ENCODE results near the gene ADCY10.

Gene ADCY10

DNA sequence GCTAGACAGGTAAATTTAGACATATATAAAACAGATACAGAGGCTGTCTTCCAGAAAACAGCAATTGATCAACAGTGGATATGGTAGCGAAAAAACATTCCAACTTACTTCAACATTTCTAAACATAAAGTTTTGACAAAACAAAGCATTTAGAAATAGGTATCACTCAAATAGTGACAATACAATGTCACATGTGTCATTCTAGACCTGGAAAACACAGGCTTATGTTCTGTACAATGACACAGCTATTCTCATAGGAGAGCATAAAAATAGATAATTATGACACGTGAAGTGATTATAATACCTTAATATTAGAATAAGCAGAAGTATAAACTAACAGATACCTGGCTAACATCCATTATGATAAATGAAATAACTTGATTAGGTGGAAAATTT is 14.5 kb upstream of the ADCY10 start:
- H3K4me2 ChIP-seq (ENCODE audit: low read length), result no peak overlapping the region
- H3K27me3 ChIP-seq (ENCODE audit: insufficient read depth, low read length), result no peaks in the 10 kb centered on the region
- H3K36me3 ChIP-seq (ENCODE audit: insufficient read depth, low read length), result peaks cover 11% of the 10 kb centered on the region; the same call in 1 of the 2 replicates
- peaks cover 25% of the 10 kb centered on the region for H3K4me1 ChIP-seq (ENCODE audit: insufficient read depth, low read length, severe bottlenecking)
- H2AFZ ChIP-seq (ENCODE audit: low read length), result no peak overlapping the region
- H3K27ac ChIP-seq (ENCODE audit: low read depth, low read length, poor library complexity, severe bottlenecking), result no peak overlapping the region
- H3K9me2 ChIP-seq (ENCODE audit: low read depth, low read length), result no peaks in the 10 kb centered on the region
- H3K9ac ChIP-seq (ENCODE audit: low read length), result no peak overlapping the region
- TF ChIP-seq, protein P1, sequence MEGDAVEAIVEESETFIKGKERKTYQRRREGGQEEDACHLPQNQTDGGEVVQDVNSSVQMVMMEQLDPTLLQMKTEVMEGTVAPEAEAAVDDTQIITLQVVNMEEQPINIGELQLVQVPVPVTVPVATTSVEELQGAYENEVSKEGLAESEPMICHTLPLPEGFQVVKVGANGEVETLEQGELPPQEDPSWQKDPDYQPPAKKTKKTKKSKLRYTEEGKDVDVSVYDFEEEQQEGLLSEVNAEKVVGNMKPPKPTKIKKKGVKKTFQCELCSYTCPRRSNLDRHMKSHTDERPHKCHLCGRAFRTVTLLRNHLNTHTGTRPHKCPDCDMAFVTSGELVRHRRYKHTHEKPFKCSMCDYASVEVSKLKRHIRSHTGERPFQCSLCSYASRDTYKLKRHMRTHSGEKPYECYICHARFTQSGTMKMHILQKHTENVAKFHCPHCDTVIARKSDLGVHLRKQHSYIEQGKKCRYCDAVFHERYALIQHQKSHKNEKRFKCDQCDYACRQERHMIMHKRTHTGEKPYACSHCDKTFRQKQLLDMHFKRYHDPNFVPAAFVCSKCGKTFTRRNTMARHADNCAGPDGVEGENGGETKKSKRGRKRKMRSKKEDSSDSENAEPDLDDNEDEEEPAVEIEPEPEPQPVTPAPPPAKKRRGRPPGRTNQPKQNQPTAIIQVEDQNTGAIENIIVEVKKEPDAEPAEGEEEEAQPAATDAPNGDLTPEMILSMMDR (IDR thresholded peaks at IDR 0.05; ENCODE audit: low read length), result no peak
- TF ChIP-seq EZH2 (IDR thresholded peaks at IDR 0.05; ENCODE audit: borderline replicate concordance, low read length), result no peak
- H4K20me1 ChIP-seq (ENCODE audit: insufficient read depth, low read length), result no peaks in the 10 kb centered on the region
- no peak overlapping the region for H3K4me3 ChIP-seq (ENCODE audit: low read depth, low read length, poor library complexity, severe bottlenecking)
- peaks cover 32% of the 10 kb centered on the region for H3K79me2 ChIP-seq (ENCODE audit: insufficient read depth, low read length)
- no peaks in the 10 kb centered on the region for H3K9me3 ChIP-seq (ENCODE audit: low read length)
- H3F3A ChIP-seq (ENCODE audit: insufficient read depth, low read length), result no peaks in the 10 kb centered on the region

DNA sequence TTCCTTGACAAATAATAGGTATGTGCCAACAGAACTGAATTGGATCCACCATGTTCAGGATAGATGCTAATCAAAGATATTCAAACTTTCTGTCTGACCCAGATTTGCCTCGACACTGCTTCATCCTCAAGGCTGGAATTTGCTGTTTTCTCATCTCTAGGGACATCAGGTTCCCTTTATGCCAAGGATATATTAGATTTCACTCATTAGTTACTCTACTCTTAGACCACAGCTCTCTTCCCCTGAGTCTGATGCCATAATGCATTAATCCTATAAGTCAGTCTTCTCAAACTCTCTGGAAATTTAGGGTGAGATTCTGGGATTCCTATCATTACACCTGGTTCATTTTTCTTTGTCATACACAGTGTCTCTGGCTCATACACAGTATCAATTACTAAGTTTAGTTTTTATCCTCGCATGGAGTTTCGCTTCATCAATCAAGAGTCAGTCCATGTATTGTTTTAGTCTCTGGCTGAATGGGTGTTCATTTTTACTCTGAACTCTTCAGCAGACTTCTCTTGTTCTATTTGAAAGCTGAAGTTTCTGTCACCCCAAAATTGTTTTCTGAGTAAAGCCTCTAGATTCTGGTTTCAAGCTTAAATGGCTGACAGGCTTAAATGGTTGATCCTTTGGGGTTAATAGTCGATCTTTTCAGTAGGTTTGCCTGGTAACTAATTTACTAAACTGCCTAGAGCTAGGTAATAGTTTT is 13.3 kb upstream of the ADCY10 start:
- Histone ChIP-seq H3K4me1 (ENCODE audit: insufficient read depth, low read length, severe bottlenecking) (peaks cover 22% of the 10 kb centered on the region), H2AFZ (ENCODE audit: low read length) (no peak overlapping the region), H3K4me2 (ENCODE audit: low read length) (no peak overlapping the region), H3K27me3 (ENCODE audit: insufficient read depth, low read length) (no peaks in the 10 kb centered on the region), H3K4me3 (ENCODE audit: low read depth, low read length, poor library complexity, severe bottlenecking) (no peak overlapping the region), H4K20me1 (ENCODE audit: insufficient read depth, low read length) (no peaks in the 10 kb centered on the region), H3F3A (ENCODE audit: insufficient read depth, low read length) (no peaks in the 10 kb centered on the region), H3K9me2 (ENCODE audit: low read depth, low read length) (no peaks in the 10 kb centered on the region), H3K9ac (ENCODE audit: low read length) (no peak overlapping the region), H3K9me3 (ENCODE audit: low read length) (no peaks in the 10 kb centered on the region), H3K27ac (ENCODE audit: low read depth, low read length, poor library complexity, severe bottlenecking) (no peak overlapping the region), H3K79me2 (ENCODE audit: insufficient read depth, low read length) (peaks cover 30% of the 10 kb centered on the region), H3K36me3 (ENCODE audit: insufficient read depth, low read length) (peaks cover 18% of the 10 kb centered on the region)
- TF ChIP-seq EZH2 (IDR thresholded peaks at IDR 0.05; ENCODE audit: borderline replicate concordance, low read length), result no peak
- TF ChIP-seq, protein P1 (IDR thresholded peaks at IDR 0.05; ENCODE audit: low read length), result no peak

DNA sequence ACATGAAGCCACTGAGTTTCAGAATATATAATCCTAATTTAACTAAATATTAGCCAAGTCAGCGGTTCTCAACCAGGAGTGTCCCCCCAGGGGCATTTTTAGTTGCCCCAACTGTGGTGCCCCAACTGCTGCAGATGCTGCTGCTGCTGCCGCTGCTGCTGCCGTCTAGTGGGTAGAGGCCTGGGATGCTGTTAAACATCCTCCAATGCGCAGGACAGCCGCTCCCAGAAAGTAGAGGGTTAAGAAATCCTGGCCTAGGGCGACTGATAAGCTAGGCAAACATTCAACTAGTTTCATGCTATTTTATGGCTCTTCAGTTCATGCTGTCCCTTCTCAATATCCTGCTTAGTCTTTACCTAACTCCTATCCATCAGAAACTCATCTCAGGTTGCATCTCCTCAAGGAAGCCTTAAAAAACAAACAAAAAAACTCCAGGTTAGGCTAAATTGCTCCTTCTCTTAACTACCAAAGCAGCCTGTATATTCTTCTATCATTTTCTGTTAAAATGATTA is 12.6 kb upstream of the ADCY10 start:
- H3K27me3 ChIP-seq (ENCODE audit: insufficient read depth, low read length), result no peaks in the 10 kb centered on the region
- H3K4me2 ChIP-seq (ENCODE audit: low read length), result no peak overlapping the region
- H3K9ac ChIP-seq (ENCODE audit: low read length), result no peak overlapping the region
- no peak overlapping the region for H3K27ac ChIP-seq (ENCODE audit: low read depth, low read length, poor library complexity, severe bottlenecking)
- no peaks in the 10 kb centered on the region for H4K20me1 ChIP-seq (ENCODE audit: insufficient read depth, low read length)
- no peaks in the 10 kb centered on the region for H3K9me2 ChIP-seq (ENCODE audit: low read depth, low read length)
- no peak overlapping the region for H2AFZ ChIP-seq (ENCODE audit: low read length)
- no peaks in the 10 kb centered on the region for H3K9me3 ChIP-seq (ENCODE audit: low read length)
- TF ChIP-seq EZH2 (IDR thresholded peaks at IDR 0.05; ENCODE audit: borderline replicate concordance, low read length), result no peak
- TF ChIP-seq, protein P1 (IDR thresholded peaks at IDR 0.05; ENCODE audit: low read length), result no peak
- H3K4me1 ChIP-seq (ENCODE audit: insufficient read depth, low read length, severe bottlenecking), result peaks cover 22% of the 10 kb centered on the region
- peaks cover 18% of the 10 kb centered on the region for H3K36me3 ChIP-seq (ENCODE audit: insufficient read depth, low read length)
- peaks cover 30% of the 10 kb centered on the region for H3K79me2 ChIP-seq (ENCODE audit: insufficient read depth, low read length)
- H3F3A ChIP-seq (ENCODE audit: insufficient read depth, low read length), result no peaks in the 10 kb centered on the region
- H3K4me3 ChIP-seq (ENCODE audit: low read depth, low read length, poor library complexity, severe bottlenecking), result no peak overlapping the region

Measured in OCI-LY1 (cell line).